ENCODE data around the gene OR1L4.

The OR1L4 gene, protein sequence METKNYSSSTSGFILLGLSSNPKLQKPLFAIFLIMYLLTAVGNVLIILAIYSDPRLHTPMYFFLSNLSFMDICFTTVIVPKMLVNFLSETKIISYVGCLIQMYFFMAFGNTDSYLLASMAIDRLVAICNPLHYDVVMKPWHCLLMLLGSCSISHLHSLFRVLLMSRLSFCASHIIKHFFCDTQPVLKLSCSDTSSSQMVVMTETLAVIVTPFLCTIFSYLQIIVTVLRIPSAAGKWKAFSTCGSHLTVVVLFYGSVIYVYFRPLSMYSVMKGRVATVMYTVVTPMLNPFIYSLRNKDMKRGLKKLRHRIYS

DNA sequence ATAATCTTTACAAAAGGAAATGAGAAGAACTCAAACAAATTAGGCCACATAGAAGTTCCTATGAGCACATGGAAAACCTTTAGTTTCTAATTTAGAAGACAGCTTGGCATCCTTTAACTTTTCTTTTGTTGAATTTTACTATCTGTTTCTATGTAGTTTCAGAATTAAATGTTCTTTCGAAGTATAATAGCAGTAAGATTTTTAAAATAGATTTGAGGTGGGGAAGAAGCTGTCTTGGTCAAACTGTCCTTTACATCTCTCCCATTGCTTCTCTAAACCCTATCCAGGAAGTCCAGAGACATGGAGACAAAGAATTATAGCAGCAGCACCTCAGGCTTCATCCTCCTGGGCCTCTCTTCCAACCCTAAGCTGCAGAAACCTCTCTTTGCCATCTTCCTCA lies at the start of gene OR1L4:
TSS of gene OR1L4 (plus strand) at position 301 of the 400 bp plus-strand sequence. CDS start at position 301, 0 bp downstream.
- DNase-seq: no peak

DNA sequence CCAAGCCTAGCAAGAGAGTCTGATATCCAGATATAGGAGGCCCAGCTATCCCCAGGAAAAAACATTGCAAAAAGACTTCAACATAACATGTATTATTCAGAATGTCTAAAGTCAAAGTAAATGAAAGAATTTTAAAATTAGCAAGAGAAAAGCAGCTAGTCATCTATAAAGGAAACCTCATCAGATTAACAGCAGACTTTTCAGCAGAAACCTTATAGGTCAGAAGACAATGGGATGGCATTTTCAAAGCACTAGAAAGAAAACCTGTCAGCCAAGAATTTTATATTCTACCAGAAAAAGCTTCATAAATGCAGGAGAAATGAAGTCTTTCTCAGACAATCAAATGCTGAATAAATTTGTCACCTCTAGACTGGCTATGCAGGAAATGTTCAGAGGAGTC lies 38.9 kb upstream of the OR1L4 start:
- DNase-seq: no peak

DNA sequence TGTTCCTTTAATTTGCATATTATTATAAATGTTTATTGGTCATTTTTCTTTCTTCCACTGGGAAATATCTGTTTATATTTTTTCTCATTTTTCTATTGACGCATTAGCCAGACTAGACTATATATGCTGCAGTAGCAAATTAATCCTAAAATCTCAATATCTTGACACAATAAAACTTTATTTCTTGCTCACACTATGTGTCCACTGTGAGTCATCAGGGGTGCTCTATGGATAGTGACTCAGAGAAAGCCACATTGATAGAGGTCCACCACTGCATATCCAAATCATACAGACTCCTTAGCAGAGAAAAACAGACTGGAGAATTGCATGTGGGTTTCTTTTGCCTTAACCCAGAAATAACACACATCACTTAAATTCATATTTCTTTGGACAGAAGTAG lies 28.1 kb upstream of the OR1L4 start:
- DNase-seq: no peak

DNA sequence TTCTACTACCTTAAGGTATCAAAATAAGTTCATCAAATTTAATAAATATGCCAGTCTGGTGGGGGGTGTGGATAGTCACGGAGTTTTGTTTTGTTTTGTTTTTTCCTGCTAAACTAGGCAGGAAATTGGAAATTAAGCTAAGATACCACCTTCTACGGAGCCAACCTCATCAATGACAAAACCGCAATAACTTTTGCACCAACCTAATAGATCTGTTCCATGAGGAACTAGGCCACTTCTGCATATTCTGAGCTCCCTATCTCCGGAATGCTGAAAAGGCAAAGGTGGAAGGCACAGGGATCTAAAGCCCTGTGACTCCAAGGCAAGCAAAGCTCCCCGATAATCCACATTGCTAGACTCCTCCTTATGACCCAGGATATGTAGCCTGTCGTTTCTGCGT lies 5.8 kb upstream of the OR1L4 start:
- DNase-seq: no peak

DNA sequence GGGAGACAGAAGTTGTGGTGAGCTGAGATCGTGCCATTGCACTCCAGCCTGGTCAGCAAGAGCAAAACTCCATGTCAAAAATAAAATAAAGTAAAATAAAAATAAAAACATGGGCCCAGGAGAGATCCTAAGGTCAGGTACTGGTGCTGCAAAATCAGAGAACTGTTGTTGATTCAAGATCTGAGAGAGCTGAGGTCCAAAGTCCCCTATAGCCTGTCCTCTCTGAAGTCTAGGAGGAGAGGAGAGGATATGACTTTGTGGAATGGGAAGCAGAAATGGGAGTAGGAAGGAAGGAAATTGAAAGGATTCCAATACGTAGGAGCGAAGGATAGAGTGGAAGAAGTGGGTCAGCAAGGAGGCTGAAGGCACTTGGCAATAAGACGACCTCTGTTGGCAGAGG lies 4.6 kb upstream of the OR1L4 start:
- no peak for DNase-seq

DNA sequence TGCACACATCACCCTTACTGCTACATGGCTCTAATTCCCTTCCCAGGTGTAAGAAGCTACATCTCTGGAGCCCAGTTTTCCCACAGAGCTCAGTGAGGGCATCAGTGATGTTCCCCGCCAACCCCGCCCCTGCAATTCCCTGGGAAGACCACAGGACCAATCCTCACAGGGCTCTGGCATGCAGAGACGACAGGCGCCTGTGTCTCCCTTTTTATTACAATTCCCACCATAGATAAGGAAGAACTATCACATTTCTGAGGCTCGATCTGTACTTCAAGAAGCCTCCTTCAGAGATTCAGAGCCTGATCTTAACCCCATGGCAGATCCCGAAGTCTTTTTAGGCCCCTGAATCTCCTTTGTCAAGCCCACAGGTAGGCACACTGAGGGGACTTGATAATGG lies 18.2 kb downstream of the OR1L4 start, which contains the start of gene OR1L6:
TSS of gene OR1L6 (plus strand) at position 301 of the 400 bp plus-strand sequence. CDS start 7,545 bp downstream, outside the sequence.
- DNase-seq: no peak

DNA sequence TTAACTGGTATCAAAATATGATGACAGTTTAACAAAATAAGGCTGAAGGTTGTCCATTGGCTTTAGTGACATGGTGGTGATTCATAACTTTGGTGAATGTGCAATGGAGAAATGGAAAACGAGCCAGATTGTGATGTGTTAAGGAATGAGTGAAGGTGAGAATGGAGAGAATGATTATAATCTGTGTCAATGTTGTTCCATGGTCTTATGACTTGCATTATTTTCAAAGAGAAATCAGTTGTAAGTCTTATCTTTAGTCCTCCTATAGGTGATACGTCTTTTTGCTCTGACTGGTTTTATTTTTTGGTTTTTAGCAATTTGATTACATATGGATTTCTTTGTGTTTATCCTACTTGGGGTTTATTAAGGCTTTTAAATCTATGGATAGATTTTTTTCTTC lies 31.0 kb downstream of the OR1L4 start:
- DNase-seq: no peak

DNA sequence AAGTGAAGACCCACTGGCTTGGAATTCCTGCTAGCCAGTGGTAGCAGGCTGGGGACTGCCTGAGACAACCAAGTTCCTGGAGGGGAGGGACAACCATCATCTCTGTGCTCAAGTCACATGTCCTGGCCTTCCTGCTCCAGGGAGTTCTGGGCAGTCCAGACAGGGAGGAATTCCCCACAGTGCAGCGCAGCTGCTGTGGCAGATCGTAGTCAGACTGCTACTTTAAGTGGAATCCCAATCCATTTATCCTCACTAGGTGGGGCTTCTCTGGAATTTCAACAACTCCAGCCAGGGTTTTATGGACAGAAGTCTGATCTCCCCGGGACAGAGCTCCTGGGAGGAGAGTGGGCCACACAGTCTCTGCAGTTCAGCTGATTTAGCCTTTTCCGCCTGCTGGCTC lies 44.0 kb downstream of the OR1L4 start:
- no peak for DNase-seq

Measured in EL (cell line).